ENCODE measurements around the gene TMEM44. TPM values are rescaled to one million over a fixed set of nuclear protein-coding genes. Genes with fewer than 3 reads are reported as not detected.

The TMEM44 gene
- total and polyA plus RNA-seq, 9 of the 15 experiments (the other 6 are each of a cell fraction or from before 2014, with no cell fraction given), result 0.53 to 18.1 (median 11.3) TPM

DNA sequence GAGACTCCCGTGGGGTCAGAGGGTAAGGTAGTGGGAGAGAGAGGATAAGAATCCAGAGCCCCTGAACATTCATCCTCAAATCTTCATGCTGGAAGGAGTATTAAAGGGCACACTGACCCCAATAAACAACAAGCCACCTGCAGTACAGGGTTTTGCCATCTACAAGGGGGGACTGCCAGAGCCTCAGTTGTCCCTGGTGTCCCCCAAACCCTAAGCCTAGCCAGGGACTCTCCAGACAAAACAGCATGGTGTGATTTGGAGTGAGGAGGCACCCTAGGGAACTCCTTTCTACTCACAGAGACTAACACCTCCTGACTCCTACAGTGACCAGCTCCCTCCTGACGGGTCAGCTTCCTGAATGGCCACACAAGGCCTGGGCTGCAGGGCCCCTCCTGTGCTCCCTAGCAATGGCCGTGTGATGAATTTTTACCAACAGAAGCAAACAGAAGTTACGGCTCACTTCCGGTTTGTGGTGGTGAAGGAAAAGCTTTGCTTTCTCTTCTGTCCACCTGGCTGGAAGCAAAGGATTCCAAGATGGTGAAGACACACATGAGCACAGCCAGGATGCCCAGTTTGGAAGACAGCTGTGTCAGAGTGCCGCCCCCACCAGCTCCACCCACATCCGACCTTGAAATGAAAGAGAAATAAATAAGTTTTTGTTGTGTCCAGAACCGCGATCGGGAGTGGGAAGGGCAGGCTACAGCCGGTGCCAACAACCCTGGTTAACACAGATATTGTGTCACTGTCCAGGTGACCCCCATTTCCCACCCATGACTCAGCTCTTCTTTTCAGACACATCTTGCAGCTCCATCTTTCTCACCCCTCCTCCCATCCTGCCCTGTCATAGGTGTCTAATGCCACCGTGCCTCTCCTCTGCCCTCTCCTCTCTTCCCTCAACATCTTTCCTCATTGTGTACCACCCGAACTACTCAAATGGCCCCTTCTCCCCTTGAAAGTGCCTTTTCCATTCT, 76.8 kb downstream of the TMEM44 start (continued):
- TF ChIP-seq, protein P1, sequence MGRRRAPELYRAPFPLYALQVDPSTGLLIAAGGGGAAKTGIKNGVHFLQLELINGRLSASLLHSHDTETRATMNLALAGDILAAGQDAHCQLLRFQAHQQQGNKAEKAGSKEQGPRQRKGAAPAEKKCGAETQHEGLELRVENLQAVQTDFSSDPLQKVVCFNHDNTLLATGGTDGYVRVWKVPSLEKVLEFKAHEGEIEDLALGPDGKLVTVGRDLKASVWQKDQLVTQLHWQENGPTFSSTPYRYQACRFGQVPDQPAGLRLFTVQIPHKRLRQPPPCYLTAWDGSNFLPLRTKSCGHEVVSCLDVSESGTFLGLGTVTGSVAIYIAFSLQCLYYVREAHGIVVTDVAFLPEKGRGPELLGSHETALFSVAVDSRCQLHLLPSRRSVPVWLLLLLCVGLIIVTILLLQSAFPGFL (CRISPR knock-in tag; IDR thresholded peaks at IDR 0.05), result 0 out of 2 replicates have a peak, but pooled peaks have one; percentile 30
- no peak for TF ChIP-seq ZNF717 (CRISPR knock-in tag; IDR thresholded peaks at IDR 0.05)
- TF ChIP-seq U2AF1 (optimal IDR thresholded peaks at IDR 0.05; ENCODE audit: low read depth, low read length), result no peak
- TF ChIP-seq ATF7 (IDR thresholded peaks at IDR 0.05), result peak; percentile 16; the same call in 1 of the 2 replicates
- TF ChIP-seq, protein P2, sequence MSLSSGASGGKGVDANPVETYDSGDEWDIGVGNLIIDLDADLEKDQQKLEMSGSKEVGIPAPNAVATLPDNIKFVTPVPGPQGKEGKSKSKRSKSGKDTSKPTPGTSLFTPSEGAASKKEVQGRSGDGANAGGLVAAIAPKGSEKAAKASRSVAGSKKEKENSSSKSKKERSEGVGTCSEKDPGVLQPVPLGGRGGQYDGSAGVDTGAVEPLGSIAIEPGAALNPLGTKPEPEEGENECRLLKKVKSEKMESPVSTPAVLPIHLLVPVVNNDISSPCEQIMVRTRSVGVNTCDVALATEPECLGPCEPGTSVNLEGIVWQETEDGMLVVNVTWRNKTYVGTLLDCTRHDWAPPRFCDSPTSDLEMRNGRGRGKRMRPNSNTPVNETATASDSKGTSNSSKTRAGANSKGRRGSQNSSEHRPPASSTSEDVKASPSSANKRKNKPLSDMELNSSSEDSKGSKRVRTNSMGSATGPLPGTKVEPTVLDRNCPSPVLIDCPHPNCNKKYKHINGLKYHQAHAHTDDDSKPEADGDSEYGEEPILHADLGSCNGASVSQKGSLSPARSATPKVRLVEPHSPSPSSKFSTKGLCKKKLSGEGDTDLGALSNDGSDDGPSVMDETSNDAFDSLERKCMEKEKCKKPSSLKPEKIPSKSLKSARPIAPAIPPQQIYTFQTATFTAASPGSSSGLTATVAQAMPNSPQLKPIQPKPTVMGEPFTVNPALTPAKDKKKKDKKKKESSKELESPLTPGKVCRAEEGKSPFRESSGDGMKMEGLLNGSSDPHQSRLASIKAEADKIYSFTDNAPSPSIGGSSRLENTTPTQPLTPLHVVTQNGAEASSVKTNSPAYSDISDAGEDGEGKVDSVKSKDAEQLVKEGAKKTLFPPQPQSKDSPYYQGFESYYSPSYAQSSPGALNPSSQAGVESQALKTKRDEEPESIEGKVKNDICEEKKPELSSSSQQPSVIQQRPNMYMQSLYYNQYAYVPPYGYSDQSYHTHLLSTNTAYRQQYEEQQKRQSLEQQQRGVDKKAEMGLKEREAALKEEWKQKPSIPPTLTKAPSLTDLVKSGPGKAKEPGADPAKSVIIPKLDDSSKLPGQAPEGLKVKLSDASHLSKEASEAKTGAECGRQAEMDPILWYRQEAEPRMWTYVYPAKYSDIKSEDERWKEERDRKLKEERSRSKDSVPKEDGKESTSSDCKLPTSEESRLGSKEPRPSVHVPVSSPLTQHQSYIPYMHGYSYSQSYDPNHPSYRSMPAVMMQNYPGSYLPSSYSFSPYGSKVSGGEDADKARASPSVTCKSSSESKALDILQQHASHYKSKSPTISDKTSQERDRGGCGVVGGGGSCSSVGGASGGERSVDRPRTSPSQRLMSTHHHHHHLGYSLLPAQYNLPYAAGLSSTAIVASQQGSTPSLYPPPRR (CRISPR knock-in tag; IDR thresholded peaks at IDR 0.05; ENCODE audit: borderline replicate concordance), result no peak
- peak in 1 of 2 experiments; percentile 63; a peak in 1 of 4 replicates for TF ChIP-seq HDAC1 (IDR thresholded peaks at IDR 0.05)
- TF ChIP-seq ZNF431 (CRISPR knock-in tag; IDR thresholded peaks at IDR 0.05), result no peak
- no peak for TF ChIP-seq ZBTB1 (CRISPR knock-in tag; IDR thresholded peaks at IDR 0.05; ENCODE audit: borderline replicate concordance, low read depth)
- no peak for TF ChIP-seq ZNF143 (CRISPR knock-in tag; IDR thresholded peaks at IDR 0.05)
- peak; percentile 44; the same call in 1 of the 2 replicates for TF ChIP-seq ZBTB7A (IDR thresholded peaks at IDR 0.05; ENCODE audit: borderline replicate concordance, control insufficient read depth, low read depth, low read length)
- 0 out of 2 replicates have a peak, but pooled peaks have one; percentile 44 for TF ChIP-seq KLF1 (tag; IDR thresholded peaks at IDR 0.05)
- TF ChIP-seq ZNF436 (CRISPR knock-in tag; IDR thresholded peaks at IDR 0.05), result no peak
- TF ChIP-seq, protein P3, sequence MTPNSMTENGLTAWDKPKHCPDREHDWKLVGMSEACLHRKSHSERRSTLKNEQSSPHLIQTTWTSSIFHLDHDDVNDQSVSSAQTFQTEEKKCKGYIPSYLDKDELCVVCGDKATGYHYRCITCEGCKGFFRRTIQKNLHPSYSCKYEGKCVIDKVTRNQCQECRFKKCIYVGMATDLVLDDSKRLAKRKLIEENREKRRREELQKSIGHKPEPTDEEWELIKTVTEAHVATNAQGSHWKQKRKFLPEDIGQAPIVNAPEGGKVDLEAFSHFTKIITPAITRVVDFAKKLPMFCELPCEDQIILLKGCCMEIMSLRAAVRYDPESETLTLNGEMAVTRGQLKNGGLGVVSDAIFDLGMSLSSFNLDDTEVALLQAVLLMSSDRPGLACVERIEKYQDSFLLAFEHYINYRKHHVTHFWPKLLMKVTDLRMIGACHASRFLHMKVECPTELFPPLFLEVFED (CRISPR knock-in tag; conservative IDR thresholded peaks at IDR 0.05), result no peak
- TF ChIP-seq GATAD2A (IDR thresholded peaks at IDR 0.05), result peak; percentile 60; the same call in 1 of the 2 replicates
- no peak for TF ChIP-seq HSF4 (CRISPR knock-in tag; IDR thresholded peaks at IDR 0.05; ENCODE audit: borderline replicate concordance)
